GM12873 (cell line): ENCODE measurements around the gene MRPL21.

ENCODE experiments used
- CTCF ChIP-seq: IDR thresholded peaks from 2 replicates; pipeline ENCODE4 v1.5.1; 2012; ENCODE audit warnings: low read depth, mild to moderate bottlenecking, moderate library complexity, low read length, control low read depth; ENCODE audit not compliant: insufficient read depth; ENCODE audit errors: missing control alignments

The MRPL21 gene

GRCh38 chr11:68889948-68890446 lies 13.6 kb downstream of the MRPL21 start:
- TF ChIP-seq CTCF: peak; percentile 26

- no peak for TF ChIP-seq CTCF
Observed at GRCh38 chr11:68882391-68882790, 21.2 kb downstream of the MRPL21 start.

- TF ChIP-seq CTCF: no peak
Observed at GRCh38 chr11:68881320-68881719, 22.3 kb downstream of the MRPL21 start.

- TF ChIP-seq CTCF: no peak
Observed at GRCh38 chr11:68880851-68881250, 22.8 kb downstream of the MRPL21 start.

GRCh38 chr11:68878022-68878421 lies 25.6 kb downstream of the MRPL21 start:
- no peak for TF ChIP-seq CTCF

GRCh38 chr11:68872216-68873003 lies 31.2 kb downstream of the MRPL21 start:
- TF ChIP-seq CTCF: no peak

- no peak for TF ChIP-seq CTCF
Observed at GRCh38 chr11:68870470-68870869, 33.2 kb downstream of the MRPL21 start.
